HCT116 (cell line): Measurements from ENCODE around the gene SLC38A3. TPM values are rescaled to one million over a fixed set of nuclear protein-coding genes. Genes with fewer than 3 reads are reported as not detected.
A peak's percentile ranks its signal among the peaks of the same experiment; 100 is the strongest.

Experiments
- ATAC-seq: fragments of 200-7000 bp; cut with Tn5 transposase; 2 replicates; pipeline ENCODE4 v1.9.1; 2020; ENCODE audit warnings: mild to moderate bottlenecking, moderate library complexity
- BruUV-seq: library from RNA; stranded (reverse); fragments of 400-500 nt; replicated peaks from 2 replicates; lab custom pipeline; 2021; lab: Mats Ljungman, UMichigan
- CTCF ChIA-PET: fragments of 300-600 bp; sonication (Branson Sonifier 250); formaldehyde crosslinking; loops from one replicate; lab custom pipeline; 2021; ENCODE audit warnings: antibody characterized with exemption; lab: Charles Lee
- POLR2A ChIA-PET: fragments of 300-600, 350-600 bp; sonication (Branson Sonifier 250); formaldehyde crosslinking; loops from one replicate; lab custom pipeline; 2021; ENCODE audit warnings: antibody characterized with exemption; lab: Charles Lee
- RAD21 ChIA-PET, 2 experiments: fragments of 300-600 bp; sonication (Branson Sonifier 250); formaldehyde crosslinking; loops; one replicate each; lab custom pipeline; 2023; ENCODE audit warnings: low total read pairs in 2 of 2; ENCODE audit not compliant: uncharacterized antibody in 2 of 2, unreplicated experiment in 2 of 2, low non-redundant PET in 1 of 2; lab: Charles Lee
- DNase-seq: peaks from one replicate; pipeline ENCODE4 v3.0.0-alpha.2; 2010; ENCODE audit warnings: low read depth, low spot score
- H2AFZ ChIP-seq: fragments of 200-600 bp; shearing (Covaris generic), sonication (generic); 2 replicates; pipeline ENCODE4 v1.6.1; 2017; ENCODE audit warnings: low read depth, mixed run types, mixed read lengths, antibody characterized with exemption, low read length; ENCODE audit not compliant: poor library complexity, severe bottlenecking
- H3K27ac ChIP-seq: 2 replicates; pipeline ENCODE4 v1.5.1; 2012; ENCODE audit warnings: low read depth, low read length
- H3K27me3 ChIP-seq: fragments of 200-600 bp; sonication (generic); 2 replicates; pipeline ENCODE4 v1.6.1; 2016; ENCODE audit warnings: mixed run types, low read length, mixed read lengths; ENCODE audit not compliant: insufficient read depth
- H3K36me3 ChIP-seq, 2 experiments: fragments of 200-500 bp in 1 of 2; fragments of 200-600 bp in 1 of 2; sonication (Bioruptor generic) in 1 of 2; sonication (generic) in 1 of 2; 2 replicates each; pipeline versions ENCODE4 v1.5.1 to v1.6.1; 2014 to 2016; ENCODE audit warnings: low read length in 2 of 2, inconsistent platforms in 1 of 2, mixed read lengths in 1 of 2, mixed run types in 1 of 2; ENCODE audit not compliant: insufficient read depth in 2 of 2, control insufficient read depth in 1 of 2
- H3K4me1 ChIP-seq, 2 experiments: fragments of 200-600 bp in 1 of 2; sonication (generic) in 1 of 2; 2 replicates each; pipeline versions ENCODE4 v1.5.1 to v1.6.1; 2012 to 2017; ENCODE audit warnings: low read length in 2 of 2, inconsistent platforms in 1 of 2, mild to moderate bottlenecking in 1 of 2, mixed read lengths in 1 of 2, mixed run types in 1 of 2, moderate library complexity in 1 of 2; ENCODE audit not compliant: insufficient read depth in 2 of 2, control insufficient read depth in 1 of 2
- H3K4me2 ChIP-seq: fragments of 200-600 bp; sonication (generic); 2 replicates; pipeline ENCODE4 v1.6.1; 2017; ENCODE audit warnings: mixed run types, low read length, mixed read lengths
- H3K4me3 ChIP-seq, 2 experiments: fragments of 200-600 bp in 1 of 2; sonication (generic) in 1 of 2; replicated peaks in 1 of 2; 2 replicates each; pipeline ENCODE4 v1.5.1; 2011 to 2016; ENCODE audit warnings: low read length in 2 of 2, control low read depth in 1 of 2, low read depth in 1 of 2, mild to moderate bottlenecking in 1 of 2, mixed read lengths in 1 of 2, mixed run types in 1 of 2
- H3K79me2 ChIP-seq: fragments of 200-600 bp; sonication (generic); 2 replicates; pipeline ENCODE4 v1.6.1; 2017; ENCODE audit warnings: mild to moderate bottlenecking, mixed run types, low read length, moderate library complexity, mixed read lengths; ENCODE audit not compliant: insufficient read depth
- H3K9ac ChIP-seq: fragments of 200-600 bp; sonication (generic); 2 replicates; pipeline ENCODE4 v1.6.1; 2016; ENCODE audit warnings: low read length, mixed read lengths
- H3K9me2 ChIP-seq: fragments of 200-600 bp; sonication (generic), shearing (Covaris generic); 2 replicates; pipeline ENCODE4 v1.6.1; 2017; ENCODE audit warnings: mixed run types, mild to moderate bottlenecking, moderate library complexity; ENCODE audit not compliant: insufficient read depth
- H3K9me3 ChIP-seq, 2 experiments: fragments of 200-500 bp in 1 of 2; fragments of 200-600 bp in 1 of 2; sonication (Bioruptor generic) in 1 of 2; sonication (generic) in 1 of 2; 2 replicates each; pipeline ENCODE4 v1.6.1; 2014 to 2017; ENCODE audit warnings: low read length in 2 of 2, mixed read lengths in 2 of 2, inconsistent platforms in 1 of 2, low read depth in 1 of 2, mild to moderate bottlenecking in 1 of 2, mixed run types in 1 of 2, moderate library complexity in 1 of 2; ENCODE audit not compliant: control insufficient read depth in 1 of 2, insufficient read depth in 1 of 2
- H4K20me1 ChIP-seq: fragments of 200-600 bp; sonication (generic), shearing (Covaris generic); 2 replicates; pipeline ENCODE4 v1.6.1; 2017; ENCODE audit warnings: mixed run types, mild to moderate bottlenecking, moderate library complexity; ENCODE audit not compliant: insufficient read depth
- intact Hi-C: fragments of 100-400 bp; cut with micrococcal nuclease; formaldehyde crosslinking; loops from 2 replicates; pipeline ENCODE4 v1.10.0; 2022
- total RNA-seq: library from RNA; stranded (reverse); gene quantifications from one replicate; pipeline ENCODE4 v1.2.1, GENCODE V29; 2021; ENCODE audit not compliant: unreplicated experiment
- TF ChIP-seq, protein P1 (sequence below): IDR thresholded peaks from 2 replicates; pipeline ENCODE4 v1.6.1; 2012; ENCODE audit warnings: low read depth

Gene SLC38A3
- total RNA-seq, 1 experiment from 2014 or later: 3.1 TPM

DNA sequence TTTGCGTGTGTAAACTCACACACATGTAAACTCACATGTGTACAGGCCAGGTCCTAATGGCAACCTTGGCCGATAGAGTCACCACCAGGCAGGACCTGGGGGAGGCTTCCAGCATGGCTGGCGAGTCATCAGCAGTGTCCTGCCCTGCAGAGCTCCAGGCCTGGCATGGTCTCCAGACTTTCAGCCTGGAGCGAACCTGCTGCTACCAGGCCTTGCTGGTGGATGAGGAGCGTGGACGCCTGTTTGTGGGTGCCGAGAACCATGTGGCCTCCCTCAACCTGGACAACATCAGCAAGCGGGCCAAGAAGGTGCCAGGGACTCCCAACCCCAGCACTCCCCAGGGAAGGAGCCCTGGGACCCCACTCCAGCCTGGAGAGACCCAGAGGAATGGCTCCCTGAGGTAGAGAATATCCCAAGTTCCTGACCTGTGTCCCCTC, 64.9 kb downstream of the SLC38A3 start:
- ChIA-PET RAD21 (interaction anchor here (0.8 to 1.5 kb wide), 2 partner anchors 10 to 43 kb away, joined by 3 to 6 read pairs; no protein-coding TSS in a partner anchor), CTCF (interaction anchor here (0.7 to 3.4 kb wide), 5 partner anchors 10 to 75 kb away, joined by 3 to 27 read pairs (median 4); no protein-coding TSS in a partner anchor), POLR2A (no interaction called here)
- DNase-seq (no peak), ATAC-seq (no peak)
- TF ChIP-seq, protein P1, sequence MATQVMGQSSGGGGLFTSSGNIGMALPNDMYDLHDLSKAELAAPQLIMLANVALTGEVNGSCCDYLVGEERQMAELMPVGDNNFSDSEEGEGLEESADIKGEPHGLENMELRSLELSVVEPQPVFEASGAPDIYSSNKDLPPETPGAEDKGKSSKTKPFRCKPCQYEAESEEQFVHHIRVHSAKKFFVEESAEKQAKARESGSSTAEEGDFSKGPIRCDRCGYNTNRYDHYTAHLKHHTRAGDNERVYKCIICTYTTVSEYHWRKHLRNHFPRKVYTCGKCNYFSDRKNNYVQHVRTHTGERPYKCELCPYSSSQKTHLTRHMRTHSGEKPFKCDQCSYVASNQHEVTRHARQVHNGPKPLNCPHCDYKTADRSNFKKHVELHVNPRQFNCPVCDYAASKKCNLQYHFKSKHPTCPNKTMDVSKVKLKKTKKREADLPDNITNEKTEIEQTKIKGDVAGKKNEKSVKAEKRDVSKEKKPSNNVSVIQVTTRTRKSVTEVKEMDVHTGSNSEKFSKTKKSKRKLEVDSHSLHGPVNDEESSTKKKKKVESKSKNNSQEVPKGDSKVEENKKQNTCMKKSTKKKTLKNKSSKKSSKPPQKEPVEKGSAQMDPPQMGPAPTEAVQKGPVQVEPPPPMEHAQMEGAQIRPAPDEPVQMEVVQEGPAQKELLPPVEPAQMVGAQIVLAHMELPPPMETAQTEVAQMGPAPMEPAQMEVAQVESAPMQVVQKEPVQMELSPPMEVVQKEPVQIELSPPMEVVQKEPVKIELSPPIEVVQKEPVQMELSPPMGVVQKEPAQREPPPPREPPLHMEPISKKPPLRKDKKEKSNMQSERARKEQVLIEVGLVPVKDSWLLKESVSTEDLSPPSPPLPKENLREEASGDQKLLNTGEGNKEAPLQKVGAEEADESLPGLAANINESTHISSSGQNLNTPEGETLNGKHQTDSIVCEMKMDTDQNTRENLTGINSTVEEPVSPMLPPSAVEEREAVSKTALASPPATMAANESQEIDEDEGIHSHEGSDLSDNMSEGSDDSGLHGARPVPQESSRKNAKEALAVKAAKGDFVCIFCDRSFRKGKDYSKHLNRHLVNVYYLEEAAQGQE: no peak
- peaks cover 79 to 93% of the 10 kb centered on the region in 2 experiments for H3K4me1 ChIP-seq
- peak overlapping the region; percentile 62 for H3K9ac ChIP-seq
- H4K20me1 ChIP-seq: no peaks in the 10 kb centered on the region
- BruUV-seq: no TSS peak
- no peaks in the 10 kb centered on the region for H3K27me3 ChIP-seq
- no peaks in the 10 kb centered on the region for H3K36me3 ChIP-seq
- no peak overlapping the region for H2AFZ ChIP-seq
- intact Hi-C loops: loop anchor here (5.0 kb wide), 1 partner anchor 148 kb away; no protein-coding TSS in a partner anchor
- H3K4me2 ChIP-seq: peak overlapping the region; percentile 80
- no peaks in the 10 kb centered on the region for H3K79me2 ChIP-seq
- H3K27ac ChIP-seq: peak overlapping the region; percentile 88
- no peaks in the 10 kb centered on the region for H3K9me2 ChIP-seq
- peak overlapping the region; percentile 47 to 53 for H3K4me3 ChIP-seq
- H3K9me3 ChIP-seq: no peaks in the 10 kb centered on the region
